Fibroblast of lung (primary cell): Measurements from ENCODE around the gene YIF1A. TPM values are rescaled to one million over a fixed set of nuclear protein-coding genes. Genes with fewer than 3 reads are reported as not detected.

Experiments
- DNase-seq, 2 donors: peaks; one replicate each; pipeline versions ENCODE4 v3.0.0 to v3.0.0-alpha.2; 2010; ENCODE audit warnings: low read depth in 2 of 2
- H2AFZ ChIP-seq: 2 replicates; pipeline ENCODE4 v1.5.1; 2012; ENCODE audit warnings: low read length, control low read depth, inconsistent platforms
- H3K27ac ChIP-seq: 2 replicates; pipeline ENCODE4 v1.5.1; 2011; ENCODE audit warnings: low read length, control low read depth; ENCODE audit not compliant: insufficient read depth
- H3K27me3 ChIP-seq: 2 replicates; pipeline ENCODE4 v1.5.1; 2011; ENCODE audit warnings: mild to moderate bottlenecking, low read length; ENCODE audit not compliant: control insufficient read depth, insufficient read depth
- H3K36me3 ChIP-seq: 2 replicates; pipeline ENCODE4 v1.5.1; 2011; ENCODE audit warnings: low read length; ENCODE audit not compliant: control insufficient read depth, insufficient read depth
- H3K4me1 ChIP-seq: 2 replicates; pipeline ENCODE4 v1.5.1; 2011; ENCODE audit warnings: low read length; ENCODE audit not compliant: control insufficient read depth, insufficient read depth; ENCODE audit errors: extremely low read depth
- H3K4me2 ChIP-seq: 2 replicates; pipeline ENCODE4 v1.5.1; 2011; ENCODE audit warnings: low read length, control low read depth; ENCODE audit not compliant: insufficient read depth; ENCODE audit errors: extremely low read depth
- H3K4me3 ChIP-seq, 4 experiments: fragments of 200-600 bp in 1 of 4; sonication (generic) in 1 of 4; replicated peaks in 1 of 4; 2 replicates each; pipeline ENCODE4 v1.5.1; 2011 to 2016; ENCODE audit warnings: low read length in 4 of 4, low read depth in 3 of 4, mild to moderate bottlenecking in 3 of 4, control low read depth in 2 of 4, inconsistent platforms in 1 of 4, mixed read lengths in 1 of 4; ENCODE audit not compliant: insufficient read depth in 1 of 4; ENCODE audit errors: control extremely low read depth in 1 of 4
- H3K79me2 ChIP-seq: 2 replicates; pipeline ENCODE4 v1.5.1; 2012; ENCODE audit warnings: mild to moderate bottlenecking, low read length, inconsistent platforms; ENCODE audit not compliant: control insufficient read depth, insufficient read depth
- H3K9ac ChIP-seq: 2 replicates; pipeline ENCODE4 v1.5.1; 2011; ENCODE audit warnings: mild to moderate bottlenecking, low read length, control low read depth; ENCODE audit not compliant: insufficient read depth
- H3K9me3 ChIP-seq: 2 replicates; pipeline ENCODE4 v1.5.1; 2012; ENCODE audit warnings: low read depth, low read length; ENCODE audit not compliant: control insufficient read depth, insufficient read depth
- H4K20me1 ChIP-seq: 2 replicates; pipeline ENCODE4 v1.5.1; 2011; ENCODE audit warnings: low read length; ENCODE audit not compliant: control insufficient read depth, insufficient read depth; ENCODE audit errors: extremely low read depth
- EZH2 ChIP-seq: IDR thresholded peaks from 2 replicates; pipeline ENCODE4 v1.5.1; 2012; ENCODE audit warnings: low read length, control low read depth, mild to moderate bottlenecking; ENCODE audit errors: missing control alignments
- polyA plus RNA-seq, 2 donors: library from polyadenylated mRNA; depleted of rRNA in 1 of 2; stranded (reverse) in 1 of 2; unstranded in 1 of 2; fragments of >200 nt; gene quantifications; 2 replicates each; pipeline ENCODE4 v1.2.1, GENCODE V29; 2011 to 2012; ENCODE audit warnings: missing spikeins in 1 of 2
- total RNA-seq: library from RNA; depleted of rRNA; stranded (reverse); fragments of >200 nt; gene quantifications from 2 replicates; pipeline ENCODE4 v1.2.1, GENCODE V29; 2014
- TF ChIP-seq, protein P1 (sequence below), 2 donors: IDR thresholded peaks in 1 of 2; conservative IDR thresholded peaks in 1 of 2; 1 replicate in 1 of 2; 2 replicates in 1 of 2; pipeline ENCODE4 v1.5.1; 2011 to 2012; ENCODE audit warnings: low read length in 2 of 2, control low read depth in 1 of 2, inconsistent platforms in 1 of 2, low read depth in 1 of 2, mild to moderate bottlenecking in 1 of 2

YIF1A gene
- total and polyA plus RNA-seq, 2 donors (not counting 1 experiment from before 2014, with no cell fraction given): 160 to 167 TPM

DNA sequence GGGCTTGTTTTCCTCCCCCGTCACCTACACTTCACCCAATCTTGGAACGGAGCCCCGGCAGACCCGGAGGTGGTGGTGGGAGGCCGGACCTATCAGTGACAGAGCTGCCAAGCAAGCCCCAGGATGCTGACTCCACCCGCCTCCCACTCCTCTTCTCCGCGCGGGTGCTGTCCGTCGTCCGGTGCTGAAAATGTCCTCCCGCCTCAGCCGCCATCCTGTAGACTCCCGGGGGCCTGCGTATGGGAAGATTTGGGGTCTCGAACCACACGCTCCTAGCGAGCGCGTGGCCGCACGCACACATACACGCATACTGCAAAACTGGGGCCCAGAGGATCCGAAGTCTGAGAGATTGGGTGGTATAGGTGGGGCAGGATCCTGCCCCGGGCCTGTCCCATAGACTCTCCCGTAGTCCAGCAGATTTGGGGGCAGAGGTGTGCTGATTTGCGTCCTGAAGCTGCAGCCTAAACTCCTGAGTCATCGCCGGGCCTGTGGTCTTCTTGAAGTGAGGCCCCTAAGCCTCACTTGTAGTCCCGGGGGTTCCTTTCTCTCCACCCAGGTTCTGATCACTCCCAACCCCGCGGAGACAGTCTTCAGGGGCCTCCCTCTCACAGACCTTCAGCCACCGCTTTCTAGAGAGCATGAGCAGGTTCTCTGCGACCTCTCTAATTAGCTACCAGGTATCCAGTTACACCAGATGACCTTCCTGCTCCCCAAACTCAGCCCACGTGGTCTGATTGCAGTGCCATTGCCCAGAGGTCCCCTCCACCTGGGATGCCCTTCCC lies 796 bp upstream of the YIF1A start:
- H3K4me1 ChIP-seq: peaks cover 8% of the 10 kb centered on the region
- no peaks in the 10 kb centered on the region for H4K20me1 ChIP-seq
- peak overlapping the region; percentile 92 for H3K4me2 ChIP-seq
- DNase-seq: no peak
- H3K27me3 ChIP-seq: peaks cover 23% of the 10 kb centered on the region
- H3K36me3 ChIP-seq: peaks cover 13% of the 10 kb centered on the region
- H3K4me3 ChIP-seq: peak overlapping the region; percentile 76 to 95 (median 82)
- peak overlapping the region; percentile 73 for H2AFZ ChIP-seq
- peak overlapping the region; percentile 95 for H3K27ac ChIP-seq
- H3K9ac ChIP-seq: peak overlapping the region; percentile 98
- H3K9me3 ChIP-seq: no peaks in the 10 kb centered on the region
- H3K79me2 ChIP-seq: peaks cover 25% of the 10 kb centered on the region
- TF ChIP-seq, protein P1, sequence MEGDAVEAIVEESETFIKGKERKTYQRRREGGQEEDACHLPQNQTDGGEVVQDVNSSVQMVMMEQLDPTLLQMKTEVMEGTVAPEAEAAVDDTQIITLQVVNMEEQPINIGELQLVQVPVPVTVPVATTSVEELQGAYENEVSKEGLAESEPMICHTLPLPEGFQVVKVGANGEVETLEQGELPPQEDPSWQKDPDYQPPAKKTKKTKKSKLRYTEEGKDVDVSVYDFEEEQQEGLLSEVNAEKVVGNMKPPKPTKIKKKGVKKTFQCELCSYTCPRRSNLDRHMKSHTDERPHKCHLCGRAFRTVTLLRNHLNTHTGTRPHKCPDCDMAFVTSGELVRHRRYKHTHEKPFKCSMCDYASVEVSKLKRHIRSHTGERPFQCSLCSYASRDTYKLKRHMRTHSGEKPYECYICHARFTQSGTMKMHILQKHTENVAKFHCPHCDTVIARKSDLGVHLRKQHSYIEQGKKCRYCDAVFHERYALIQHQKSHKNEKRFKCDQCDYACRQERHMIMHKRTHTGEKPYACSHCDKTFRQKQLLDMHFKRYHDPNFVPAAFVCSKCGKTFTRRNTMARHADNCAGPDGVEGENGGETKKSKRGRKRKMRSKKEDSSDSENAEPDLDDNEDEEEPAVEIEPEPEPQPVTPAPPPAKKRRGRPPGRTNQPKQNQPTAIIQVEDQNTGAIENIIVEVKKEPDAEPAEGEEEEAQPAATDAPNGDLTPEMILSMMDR (conservative IDR thresholded peaks at IDR 0.05 in 1 of 2, IDR thresholded peaks at IDR 0.05 in 1 of 2; ENCODE audit: low read depth in 1 of 2, low read length in 2 of 2): no peak
- no peak for TF ChIP-seq EZH2

DNA sequence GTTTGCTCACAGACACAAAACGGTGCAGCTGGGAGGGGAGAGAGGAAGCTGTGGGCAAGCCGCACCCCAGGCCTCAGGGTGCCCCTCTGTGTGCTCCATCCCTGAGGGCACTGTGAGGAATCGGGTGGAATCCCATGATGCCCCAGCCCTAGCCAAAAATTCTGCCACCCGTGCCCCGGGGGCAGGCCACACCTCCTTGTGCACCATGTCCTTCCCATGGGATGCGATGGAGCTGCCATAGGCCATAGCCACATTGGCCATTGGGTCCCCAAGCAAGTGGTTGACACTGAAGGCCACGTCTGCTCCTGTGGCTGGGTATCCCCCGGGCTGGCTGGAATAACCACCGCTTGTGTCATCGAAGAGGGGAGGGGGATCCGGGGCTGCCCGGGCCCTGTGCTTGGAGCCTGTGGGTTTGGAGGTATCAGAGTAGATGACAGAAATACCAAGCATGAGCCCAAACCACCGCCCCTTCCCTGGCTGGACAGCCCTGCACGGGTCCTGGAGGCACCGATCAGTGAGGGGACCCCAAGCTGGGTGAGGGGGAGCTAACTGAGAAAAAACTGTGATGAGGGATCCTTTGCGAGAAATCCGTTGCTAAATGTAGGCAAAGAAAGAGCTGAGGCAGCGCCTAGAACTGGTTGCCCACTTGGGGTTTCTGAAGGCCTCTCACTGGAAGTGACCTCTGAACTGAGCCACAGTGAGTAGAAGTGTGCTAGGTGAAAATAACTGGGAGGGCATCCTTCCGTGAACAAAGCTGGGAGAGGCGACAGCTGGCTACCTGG lies 863 bp downstream of the YIF1A start:
- Histone ChIP-seq H3K79me2 (peaks cover 25% of the 10 kb centered on the region), H4K20me1 (no peaks in the 10 kb centered on the region), H3K9me3 (no peaks in the 10 kb centered on the region), H3K4me3 (peak overlapping the region; percentile 76 to 97 (median 94)), H3K36me3 (peaks cover 13% of the 10 kb centered on the region), H3K4me2 (peak overlapping the region; percentile 91), H3K27me3 (peaks cover 20% of the 10 kb centered on the region), H2AFZ (no peak overlapping the region), H3K27ac (peak overlapping the region; percentile 95), H3K4me1 (peaks cover 8% of the 10 kb centered on the region), H3K9ac (peak overlapping the region; percentile 98)
- DNase-seq: no peak
- TF ChIP-seq, protein P1 (conservative IDR thresholded peaks at IDR 0.05 in 1 of 2, IDR thresholded peaks at IDR 0.05 in 1 of 2; ENCODE audit: low read depth in 1 of 2, low read length in 2 of 2): no peak
- TF ChIP-seq EZH2: no peak

DNA sequence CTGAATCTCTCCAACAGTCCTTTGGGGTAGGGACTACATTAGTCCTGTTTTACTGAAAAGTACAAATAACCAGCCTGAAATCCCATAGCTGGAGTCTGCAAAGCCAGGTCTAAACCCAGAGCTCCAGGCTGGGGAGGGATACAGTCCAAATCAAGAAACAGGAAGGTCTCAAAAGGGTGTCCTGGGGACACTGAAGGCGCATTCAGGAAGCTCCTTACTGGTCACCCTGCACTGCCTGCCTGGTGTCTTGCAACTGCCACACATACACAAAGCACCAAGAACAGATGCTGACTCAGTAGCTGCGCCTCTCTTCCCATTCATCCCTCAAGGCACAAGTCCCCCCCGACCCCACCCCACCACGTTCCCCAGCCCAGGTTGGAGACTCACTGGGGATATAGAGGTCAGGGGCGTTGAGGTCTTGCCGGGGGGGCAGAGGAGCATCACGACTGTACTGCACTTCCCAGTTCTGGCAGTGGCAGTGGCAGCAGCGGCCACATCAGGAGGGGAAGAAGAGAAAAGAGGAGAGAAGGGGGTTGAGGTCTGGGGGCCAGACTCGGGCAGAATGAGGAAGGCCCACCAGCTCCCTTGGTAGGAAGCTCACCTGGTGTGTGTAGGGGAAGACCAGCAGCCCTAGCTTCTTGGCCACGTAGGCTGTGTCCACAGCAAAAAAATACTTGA lies 1.6 kb downstream of the YIF1A start:
- Histone ChIP-seq H4K20me1 (no peaks in the 10 kb centered on the region), H3K4me1 (peaks cover 8% of the 10 kb centered on the region), H3K36me3 (peaks cover 13% of the 10 kb centered on the region), H3K79me2 (peaks cover 25% of the 10 kb centered on the region), H2AFZ (no peak overlapping the region), H3K4me2 (peak overlapping the region; percentile 91), H3K9me3 (no peaks in the 10 kb centered on the region), H3K27ac (peak overlapping the region; percentile 95), H3K4me3 (peak overlapping the region in 2 of 4 experiments; percentile 76 to 97), H3K9ac (no peak overlapping the region), H3K27me3 (peaks cover 13% of the 10 kb centered on the region)
- TF ChIP-seq, protein P1 (conservative IDR thresholded peaks at IDR 0.05 in 1 of 2, IDR thresholded peaks at IDR 0.05 in 1 of 2; ENCODE audit: low read depth in 1 of 2, low read length in 2 of 2): no peak
- no peak for TF ChIP-seq EZH2
- no peak for DNase-seq
